Gastroesophageal sphincter (tissue), 3 donors: ENCODE data around the gene ZNF133.

ENCODE experiments used
- CTCF ChIP-seq, 4 experiments: fragments of 200-600 bp in 2 of 4; fragments of 450-650 bp in 2 of 4; sonication (generic) in 1 of 4; IDR thresholded peaks; one replicate each; pipeline ENCODE4 v1.5.1; 2017 to 2019; ENCODE audit warnings: antibody characterized with exemption in 4 of 4, mild to moderate bottlenecking in 2 of 4, moderate library complexity in 2 of 4
- POLR2A ChIP-seq, 2 donors: fragments of 450-650 bp; IDR thresholded peaks; one replicate each; pipeline ENCODE4 v1.6.1; 2017; ENCODE audit warnings: antibody characterized with exemption in 2 of 2, mild to moderate bottlenecking in 2 of 2, moderate library complexity in 1 of 2
- POLR2AphosphoS5 ChIP-seq: sonication (generic); formaldehyde crosslinking; IDR thresholded peaks from one replicate; pipeline ENCODE4 v1.6.1; 2017; ENCODE audit warnings: antibody characterized with exemption

DNA sequence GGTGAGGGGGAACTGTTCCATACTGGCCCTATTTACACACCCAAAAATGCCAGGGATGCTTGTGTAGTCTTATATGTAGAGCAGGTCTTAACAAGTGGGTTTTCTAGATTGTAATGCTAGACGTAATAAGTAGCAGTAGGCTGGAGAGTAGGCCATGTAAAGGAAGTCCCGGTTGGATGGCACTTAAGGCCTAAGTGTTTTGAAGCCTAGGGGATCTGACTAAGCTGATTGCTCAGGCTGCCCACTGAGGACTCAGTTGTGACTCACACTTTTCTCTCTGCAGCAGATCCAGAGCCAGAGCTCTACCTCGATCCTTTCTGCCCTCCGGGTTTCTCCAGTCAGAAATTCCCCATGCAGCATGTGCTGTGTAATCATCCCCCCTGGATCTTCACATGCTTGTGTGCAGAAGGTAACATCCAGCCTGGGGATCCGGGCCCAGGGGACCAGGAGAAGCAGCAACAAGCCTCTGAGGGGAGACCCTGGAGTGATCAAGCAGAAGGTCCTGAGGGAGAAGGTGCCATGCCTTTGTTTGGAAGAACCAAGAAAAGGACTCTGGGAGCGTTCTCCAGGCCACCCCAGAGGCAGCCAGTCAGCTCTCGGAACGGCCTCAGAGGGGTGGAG is 26.6 kb downstream of the ZNF133 start:
- TF ChIP-seq POLR2A (IDR thresholded peaks at IDR 0.05) (no peak), CTCF (IDR thresholded peaks at IDR 0.05) (no peak), POLR2AphosphoS5 (no peak)
